Transverse colon (tissue), 4 donors: Measurements from ENCODE around the gene CFAP46.

Experiments used
- CTCF ChIP-seq, 5 experiments: fragments of 200-600 bp in 3 of 5; fragments of 450-650 bp in 2 of 5; sonication (generic) in 3 of 5; IDR thresholded peaks; 1 replicate in 2 of 5; 2 replicates in 3 of 5; pipeline ENCODE4 v1.5.1; 2016 to 2017; ENCODE audit warnings: antibody characterized with exemption in 5 of 5, inconsistent platforms in 3 of 5, mild to moderate bottlenecking in 2 of 5, moderate library complexity in 1 of 5
- EP300 ChIP-seq: sonication (generic); formaldehyde crosslinking; IDR thresholded peaks from one replicate; pipeline ENCODE4 v1.6.1; 2017; ENCODE audit warnings: antibody characterized with exemption, low read depth
- POLR2A ChIP-seq: fragments of 450-650 bp; IDR thresholded peaks from one replicate; pipeline ENCODE4 v1.6.1; 2016; ENCODE audit warnings: antibody characterized with exemption, mild to moderate bottlenecking, moderate library complexity
- POLR2AphosphoS5 ChIP-seq, 3 donors: sonication (generic); formaldehyde crosslinking; IDR thresholded peaks; one replicate each; pipeline ENCODE4 v1.6.1; 2016; ENCODE audit warnings: antibody characterized with exemption in 3 of 3

GRCh38 chr10:132893090-132893489, 49.3 kb downstream of the CFAP46 start:
- TF ChIP-seq CTCF (IDR thresholded peaks at IDR 0.05), result no peak
- no peak for TF ChIP-seq POLR2A
- TF ChIP-seq EP300, result no peak
- no peak for TF ChIP-seq POLR2AphosphoS5 (IDR thresholded peaks at IDR 0.05)
